ENCODE results near the gene VAMP5. TPM values are rescaled to one million over a fixed set of nuclear protein-coding genes. Genes with fewer than 3 reads are reported as not detected.

VAMP5 gene
- total and polyA plus RNA-seq, 9 of the 15 experiments (the other 6 are each of a cell fraction or from before 2014, with no cell fraction given) = 0.54 to 1.9 (median 1.5) TPM; not detected in 2

- TF ChIP-seq, protein P1, sequence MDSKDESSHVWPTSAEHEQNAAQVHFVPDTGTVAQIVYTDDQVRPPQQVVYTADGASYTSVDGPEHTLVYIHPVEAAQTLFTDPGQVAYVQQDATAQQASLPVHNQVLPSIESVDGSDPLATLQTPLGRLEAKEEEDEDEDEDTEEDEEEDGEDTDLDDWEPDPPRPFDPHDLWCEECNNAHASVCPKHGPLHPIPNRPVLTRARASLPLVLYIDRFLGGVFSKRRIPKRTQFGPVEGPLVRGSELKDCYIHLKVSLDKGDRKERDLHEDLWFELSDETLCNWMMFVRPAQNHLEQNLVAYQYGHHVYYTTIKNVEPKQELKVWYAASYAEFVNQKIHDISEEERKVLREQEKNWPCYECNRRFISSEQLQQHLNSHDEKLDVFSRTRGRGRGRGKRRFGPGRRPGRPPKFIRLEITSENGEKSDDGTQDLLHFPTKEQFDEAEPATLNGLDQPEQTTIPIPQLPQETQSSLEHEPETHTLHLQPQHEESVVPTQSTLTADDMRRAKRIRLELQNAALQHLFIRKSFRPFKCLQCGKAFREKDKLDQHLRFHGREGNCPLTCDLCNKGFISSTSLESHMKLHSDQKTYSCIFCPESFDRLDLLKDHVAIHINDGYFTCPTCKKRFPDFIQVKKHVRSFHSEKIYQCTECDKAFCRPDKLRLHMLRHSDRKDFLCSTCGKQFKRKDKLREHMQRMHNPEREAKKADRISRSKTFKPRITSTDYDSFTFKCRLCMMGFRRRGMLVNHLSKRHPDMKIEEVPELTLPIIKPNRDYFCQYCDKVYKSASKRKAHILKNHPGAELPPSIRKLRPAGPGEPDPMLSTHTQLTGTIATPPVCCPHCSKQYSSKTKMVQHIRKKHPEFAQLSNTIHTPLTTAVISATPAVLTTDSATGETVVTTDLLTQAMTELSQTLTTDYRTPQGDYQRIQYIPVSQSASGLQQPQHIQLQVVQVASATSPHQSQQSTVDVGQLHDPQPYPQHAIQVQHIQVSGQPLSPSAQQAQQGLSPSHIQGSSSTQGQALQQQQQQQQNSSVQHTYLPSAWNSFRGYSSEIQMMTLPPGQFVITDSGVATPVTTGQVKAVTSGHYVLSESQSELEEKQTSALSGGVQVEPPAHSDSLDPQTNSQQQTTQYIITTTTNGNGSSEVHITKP (IDR thresholded peaks at IDR 0.05; ENCODE audit: partially characterized antibody) = no peak
- TF ChIP-seq TAF9B (IDR thresholded peaks at IDR 0.05; ENCODE audit: partially characterized antibody) (peak; percentile 80), MGA (IDR thresholded peaks at IDR 0.05) (peak; percentile 89), DEAF1 (CRISPR knock-in tag; IDR thresholded peaks at IDR 0.05) (no peak)
- TF ChIP-seq, protein P2, sequence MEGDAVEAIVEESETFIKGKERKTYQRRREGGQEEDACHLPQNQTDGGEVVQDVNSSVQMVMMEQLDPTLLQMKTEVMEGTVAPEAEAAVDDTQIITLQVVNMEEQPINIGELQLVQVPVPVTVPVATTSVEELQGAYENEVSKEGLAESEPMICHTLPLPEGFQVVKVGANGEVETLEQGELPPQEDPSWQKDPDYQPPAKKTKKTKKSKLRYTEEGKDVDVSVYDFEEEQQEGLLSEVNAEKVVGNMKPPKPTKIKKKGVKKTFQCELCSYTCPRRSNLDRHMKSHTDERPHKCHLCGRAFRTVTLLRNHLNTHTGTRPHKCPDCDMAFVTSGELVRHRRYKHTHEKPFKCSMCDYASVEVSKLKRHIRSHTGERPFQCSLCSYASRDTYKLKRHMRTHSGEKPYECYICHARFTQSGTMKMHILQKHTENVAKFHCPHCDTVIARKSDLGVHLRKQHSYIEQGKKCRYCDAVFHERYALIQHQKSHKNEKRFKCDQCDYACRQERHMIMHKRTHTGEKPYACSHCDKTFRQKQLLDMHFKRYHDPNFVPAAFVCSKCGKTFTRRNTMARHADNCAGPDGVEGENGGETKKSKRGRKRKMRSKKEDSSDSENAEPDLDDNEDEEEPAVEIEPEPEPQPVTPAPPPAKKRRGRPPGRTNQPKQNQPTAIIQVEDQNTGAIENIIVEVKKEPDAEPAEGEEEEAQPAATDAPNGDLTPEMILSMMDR (IDR thresholded peaks at IDR 0.05 in 2 of 3, conservative IDR thresholded peaks at IDR 0.05 in 1 of 3; ENCODE audit: insufficient read depth in 2 of 3, low read depth in 1 of 3, low read length in 3 of 3) = 0 out of 6 replicates have a peak, but pooled peaks of 1 of the 3 experiments have one; percentile 11
These were observed 27.7 kb downstream of the VAMP5 start, which contains the start of gene C2orf68 (continued) for GRCh38 chr2:85611705-85612587.

Data from K562 (cell line).